HEK293T (cell line): ENCODE results near the gene HDAC8.

ENCODE experiments used
- ARNT ChIP-seq: fragments of 450-650 bp; IDR thresholded peaks from 2 replicates; pipeline ENCODE4 v1.6.1; 2017; ENCODE audit warnings: mild to moderate bottlenecking
- BHLHE40 ChIP-seq: fragments of 450-650 bp; IDR thresholded peaks from 2 replicates; pipeline ENCODE4 v1.6.1; 2016; ENCODE audit warnings: mild to moderate bottlenecking, moderate library complexity, borderline replicate concordance
- HDGF ChIP-seq: fragments of 450-650 bp; IDR thresholded peaks from 2 replicates; pipeline ENCODE4 v1.6.1; 2017; ENCODE audit warnings: antibody characterized with exemption, borderline replicate concordance
- NFRKB ChIP-seq: fragments of 450-650 bp; IDR thresholded peaks from 2 replicates; pipeline ENCODE4 v1.6.1; 2016; ENCODE audit warnings: mild to moderate bottlenecking, moderate library complexity
- SP1 ChIP-seq: fragments of 450-650 bp; IDR thresholded peaks from 2 replicates; pipeline ENCODE4 v1.6.1; 2017
- SUZ12 ChIP-seq: fragments of 450-650 bp; IDR thresholded peaks from 2 replicates; pipeline ENCODE4 v1.6.1; 2016; ENCODE audit warnings: mild to moderate bottlenecking
- TARDBP ChIP-seq: fragments of 450-650 bp; IDR thresholded peaks from 2 replicates; pipeline ENCODE4 v1.6.1; 2016

- TF ChIP-seq SP1, result no peak
- no peak for TF ChIP-seq SUZ12
- TF ChIP-seq TARDBP, result no peak
- TF ChIP-seq HDGF, result no peak
- no peak for TF ChIP-seq NFRKB
- no peak for TF ChIP-seq ARNT
- TF ChIP-seq BHLHE40, result no peak
These were observed 142.2 kb downstream of the HDAC8 start for GRCh38 chrX:72430405-72430968.
